SK-MEL-5 (cell line): Measurements from ENCODE around the gene CLCN1. TPM values are rescaled to one million over a fixed set of nuclear protein-coding genes. Genes with fewer than 3 reads are reported as not detected.
"Not testable (repeated sequence)": the region's sequence is repeated elsewhere in the genome, so short reads cannot be mapped to it uniquely, and the experiment has no call there.

ENCODE experiments used
- DNase-seq: peaks from one replicate; pipeline ENCODE4 v3.0.0-alpha.2; 2016; ENCODE audit warnings: low read depth, low spot score
- in situ Hi-C: cut with HindIII; loops from 2 replicates; pipeline ENCODE4 v1.10.0; 2016; ENCODE audit warnings: low sequenced_read_pairs, high pct_unique_total_duplicates, low pct_unique_long_range_greater_than_20kb
- total RNA-seq: library from RNA; depleted of rRNA; stranded (reverse); fragments of >200 nt; shearing (Covaris generic); gene quantifications from 2 replicates; pipeline ENCODE4 v1.2.3, GENCODE V29; 2014

Gene CLCN1
- total RNA-seq, 1 experiment from 2014 or later: not detected

DNA sequence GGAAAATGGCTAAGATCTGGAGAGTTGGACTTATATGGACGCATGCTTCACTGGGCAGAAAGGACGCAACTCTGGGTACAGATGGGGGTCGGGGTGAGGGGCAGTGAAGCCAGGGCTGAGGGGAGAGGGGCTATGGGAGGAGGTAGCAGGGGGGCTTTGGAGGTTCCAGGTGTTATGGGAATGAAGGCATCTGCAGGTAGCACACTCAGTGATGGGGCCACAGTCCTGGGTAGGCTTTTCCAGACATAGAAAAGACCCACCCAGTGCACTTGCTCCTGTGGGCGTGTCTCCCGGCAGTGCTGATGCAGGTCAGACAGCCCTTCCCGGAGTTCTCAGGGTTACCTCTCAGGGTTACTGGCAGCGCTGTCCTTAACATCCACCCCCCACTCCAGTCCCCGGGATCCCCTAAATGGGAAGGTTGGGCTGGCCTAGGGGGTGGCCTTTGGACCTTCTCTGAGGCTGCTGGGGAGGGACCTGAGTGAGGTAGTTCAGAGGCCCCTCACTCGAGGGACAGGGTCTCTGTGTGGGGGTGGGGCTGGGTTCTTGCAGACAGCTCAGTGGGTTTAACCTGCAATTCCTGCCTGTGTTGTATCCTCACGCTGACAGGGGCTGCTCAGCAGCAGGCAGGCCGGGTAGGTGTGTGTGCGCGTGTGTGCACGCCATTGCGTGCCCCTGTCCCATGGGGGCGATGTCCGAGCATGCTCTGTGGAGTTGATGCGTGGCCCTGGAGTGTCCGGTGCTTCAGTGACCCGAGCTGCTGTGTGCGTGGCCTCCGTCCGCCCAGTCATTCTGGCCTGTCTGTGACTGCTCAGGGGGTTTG lies 71.5 kb downstream of the CLCN1 start:
- DNase-seq: no peak
- in situ Hi-C loops: loop anchor here (25.0 kb wide), 1 partner anchor 150 kb away; no protein-coding TSS in a partner anchor

DNA sequence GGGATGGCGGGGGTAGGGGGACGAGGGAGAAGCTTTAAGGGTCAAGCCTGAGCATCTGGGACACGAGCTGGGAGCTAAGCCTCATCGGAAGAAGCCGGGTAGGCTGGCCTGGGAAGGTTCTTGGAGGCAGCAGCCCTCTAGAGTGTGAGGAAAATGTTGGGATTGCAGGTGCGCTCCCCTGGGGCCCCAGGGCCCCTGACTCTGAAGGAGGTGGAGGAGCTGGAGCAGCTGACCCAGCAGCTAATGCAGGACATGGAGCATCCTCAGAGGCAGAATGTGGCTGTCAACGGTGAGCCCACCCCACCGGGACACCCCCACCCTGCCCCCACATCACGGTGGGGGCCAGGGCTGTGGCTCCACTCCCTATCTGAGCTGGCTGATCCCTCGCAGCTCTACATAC lies 72.1 kb downstream of the CLCN1 start:
- DNase-seq: no peak
- in situ Hi-C loops: loop anchor here (25.0 kb wide), 1 partner anchor 151 kb away; no protein-coding TSS in a partner anchor

DNA sequence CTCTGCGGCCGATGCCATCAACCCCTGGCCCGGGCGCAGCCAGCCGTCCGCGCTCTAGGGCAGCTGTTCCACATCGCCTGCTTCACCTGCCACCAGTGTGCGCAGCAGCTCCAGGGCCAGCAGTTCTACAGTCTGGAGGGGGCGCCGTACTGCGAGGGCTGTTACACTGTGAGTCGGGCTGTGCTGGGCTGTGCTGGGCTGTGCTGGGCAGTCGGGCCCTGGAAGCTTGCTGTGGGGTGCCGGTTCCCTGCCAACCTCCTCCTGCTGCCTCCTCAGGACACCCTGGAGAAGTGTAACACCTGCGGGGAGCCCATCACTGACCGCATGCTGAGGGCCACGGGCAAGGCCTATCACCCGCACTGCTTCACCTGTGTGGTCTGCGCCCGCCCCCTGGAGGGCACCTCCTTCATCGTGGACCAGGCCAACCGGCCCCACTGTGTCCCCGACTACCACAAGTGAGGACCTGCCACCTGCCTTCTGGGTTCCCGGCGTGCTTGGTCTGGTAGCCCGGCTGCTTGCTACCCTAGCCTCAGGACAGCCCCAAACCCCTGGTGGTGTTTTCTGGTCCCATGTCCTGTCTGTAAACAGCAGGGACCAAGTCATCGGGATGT lies 72.7 kb downstream of the CLCN1 start:
- in situ Hi-C loops: loop anchor here (25.0 kb wide), 1 partner anchor 151 kb away; no protein-coding TSS in a partner anchor
- DNase-seq: no peak

DNA sequence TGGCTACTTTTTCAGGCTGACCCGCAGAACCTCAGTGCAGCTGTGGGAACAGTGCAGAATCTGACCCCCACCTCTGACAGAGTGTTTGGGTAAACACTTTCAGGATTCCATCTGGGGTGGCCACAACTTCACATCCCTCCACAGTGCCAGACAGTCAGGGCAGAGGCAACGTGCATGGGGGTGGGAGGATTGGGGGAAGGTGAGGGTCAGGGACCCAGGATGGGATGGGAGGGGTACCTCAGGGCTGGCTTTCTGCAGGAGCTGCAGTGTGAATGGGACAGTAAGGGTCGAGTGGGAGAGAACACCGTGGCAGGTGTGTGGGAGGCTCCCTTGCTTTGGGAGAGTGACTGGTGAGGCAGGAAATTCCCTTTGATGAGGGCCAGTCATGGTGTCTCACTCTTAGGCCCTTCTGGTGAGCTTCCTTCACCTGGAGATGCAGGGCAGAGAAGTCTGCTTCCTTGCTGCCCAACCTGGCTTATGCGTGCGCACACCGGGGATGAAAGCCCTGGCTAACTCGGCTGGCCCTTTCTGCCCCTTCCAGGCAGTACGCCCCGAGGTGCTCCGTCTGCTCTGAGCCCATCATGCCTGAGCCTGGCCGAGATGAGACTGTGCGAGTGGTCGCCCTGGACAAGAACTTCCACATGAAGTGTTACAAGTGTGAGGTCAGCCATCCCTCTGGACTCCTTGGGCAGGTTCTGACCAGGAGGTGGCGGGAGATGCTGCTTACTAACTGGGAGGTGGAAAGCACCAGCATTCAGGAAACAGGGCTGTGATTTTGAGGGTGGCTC lies 73.6 kb downstream of the CLCN1 start:
- DNase-seq: no peak
- in situ Hi-C loops: loop anchor here (25.0 kb wide), 1 partner anchor 152 kb away; no protein-coding TSS in a partner anchor

DNA sequence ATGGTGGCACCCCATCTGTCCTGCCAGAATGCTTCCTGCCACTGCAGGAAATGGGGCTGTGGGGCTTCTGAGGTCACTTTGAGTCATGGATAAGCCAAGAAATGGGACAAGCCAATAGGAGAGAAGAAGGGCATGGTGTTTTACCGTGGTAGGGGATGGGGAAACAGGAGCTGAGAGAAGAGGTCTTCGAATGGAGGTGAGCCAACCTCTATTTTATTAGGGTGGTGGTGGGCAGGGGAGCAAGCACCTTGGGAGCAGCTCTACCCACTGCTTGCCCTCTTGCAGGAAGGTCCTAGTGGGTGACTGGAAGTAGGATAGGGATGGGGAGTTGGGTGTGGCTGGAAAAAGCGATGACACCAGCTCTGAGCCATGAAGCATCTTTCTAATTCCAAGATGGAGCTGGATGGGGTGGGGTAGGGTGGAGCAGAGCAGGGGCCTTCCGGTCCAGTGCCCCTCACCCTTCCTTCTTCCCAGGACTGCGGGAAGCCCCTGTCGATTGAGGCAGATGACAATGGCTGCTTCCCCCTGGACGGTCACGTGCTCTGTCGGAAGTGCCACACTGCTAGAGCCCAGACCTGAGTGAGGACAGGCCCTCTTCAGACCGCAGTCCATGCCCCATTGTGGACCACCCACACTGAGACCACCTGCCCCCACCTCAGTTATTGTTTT lies 74.3 kb downstream of the CLCN1 start:
- in situ Hi-C loops: loop anchor here (25.0 kb wide), 1 partner anchor 153 kb away; no protein-coding TSS in a partner anchor
- DNase-seq: no peak

GRCh38 chr7:143390773-143391317 lies 74.9 kb downstream of the CLCN1 start:
- in situ Hi-C loops: loop anchor here (25.0 kb wide), 1 partner anchor 154 kb away; no protein-coding TSS in a partner anchor
- no peak for DNase-seq

GRCh38 chr7:143391462-143392404 lies 75.8 kb downstream of the CLCN1 start:
- DNase-seq: no peak
- in situ Hi-C loops: loop anchor here (25.0 kb wide), 1 partner anchor 154 kb away; no protein-coding TSS in a partner anchor

DNA sequence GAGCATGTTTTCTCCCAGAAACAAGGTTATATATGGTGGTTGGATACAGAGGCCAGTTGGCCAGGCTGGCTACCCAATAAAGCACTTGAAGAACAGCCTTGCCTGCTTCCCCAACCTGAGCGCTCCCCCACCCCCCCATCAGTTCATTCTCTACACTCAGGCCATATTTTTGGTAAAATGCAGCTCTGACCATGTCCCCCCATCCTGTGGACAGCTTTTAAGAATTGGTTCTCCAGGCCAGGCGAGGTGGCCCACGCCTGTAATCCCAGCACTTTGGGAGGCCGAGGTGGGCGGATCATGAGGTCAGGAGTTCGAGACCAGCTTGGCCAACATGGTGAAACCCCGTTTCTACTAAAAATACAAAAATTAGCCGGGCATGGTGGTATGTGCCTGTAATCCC lies 76.5 kb downstream of the CLCN1 start:
- not testable (repeated sequence) for DNase-seq
- in situ Hi-C loops: loop anchor here (25.0 kb wide), 1 partner anchor 155 kb away; no protein-coding TSS in a partner anchor

DNA sequence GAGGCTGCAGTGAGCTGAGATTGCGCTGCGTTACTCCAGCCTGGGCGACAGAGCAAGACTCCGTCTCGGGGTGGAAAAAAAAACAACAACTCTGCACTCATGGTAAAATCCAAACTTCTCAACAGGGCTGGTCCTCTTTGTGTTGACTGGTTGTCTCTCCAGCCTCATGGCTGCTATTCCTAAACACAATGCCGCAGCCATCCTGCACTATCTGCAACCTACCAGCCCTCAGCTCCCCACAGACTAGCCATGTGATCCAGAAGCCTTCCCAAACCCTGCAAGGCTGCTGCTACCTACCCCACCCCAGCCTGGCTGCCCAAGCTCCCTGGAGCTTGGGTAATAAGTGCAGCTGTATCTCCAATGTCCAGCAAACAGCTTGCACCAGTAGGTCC lies 77.0 kb downstream of the CLCN1 start:
- DNase-seq: no peak
- in situ Hi-C loops: loop anchor here (25.0 kb wide), 1 partner anchor 156 kb away; no protein-coding TSS in a partner anchor

- in situ Hi-C loops: loop anchor here (25.0 kb wide), 1 partner anchor 156 kb away; no protein-coding TSS in a partner anchor
- no peak for DNase-seq
Measured at GRCh38 chr7:143393267-143394041, 77.5 kb downstream of the CLCN1 start.

DNA sequence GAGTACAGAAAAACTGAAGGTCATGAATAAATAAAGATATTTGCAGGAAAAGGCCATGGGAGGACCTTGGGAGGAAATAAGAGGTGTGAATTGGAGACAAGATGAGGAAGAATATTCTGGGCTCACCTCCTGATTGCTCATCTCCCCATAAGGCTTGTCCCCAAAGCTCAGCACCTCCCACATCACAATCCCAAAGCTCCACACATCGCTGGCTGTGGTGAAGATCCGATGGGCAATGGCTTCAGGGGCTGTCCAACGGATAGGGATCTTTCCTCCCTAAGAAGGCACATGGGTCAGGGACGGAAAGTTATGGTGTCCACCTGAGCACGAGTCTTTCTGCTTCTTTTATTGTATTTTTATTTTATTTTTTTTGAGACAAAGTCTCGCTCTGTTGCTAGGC lies 78.2 kb downstream of the CLCN1 start:
- DNase-seq: no peak
- in situ Hi-C loops: loop anchor here (25.0 kb wide), 1 partner anchor 157 kb away; no protein-coding TSS in a partner anchor

- in situ Hi-C loops: loop anchor here (25.0 kb wide), 1 partner anchor 157 kb away; no protein-coding TSS in a partner anchor
- no peak for DNase-seq
Measured at GRCh38 chr7:143394777-143395176, 78.9 kb downstream of the CLCN1 start.

GRCh38 chr7:143395187-143396149 lies 79.6 kb downstream of the CLCN1 start:
- no peak for DNase-seq
- in situ Hi-C loops: loop anchor here (25.0 kb wide), 1 partner anchor 158 kb away; no protein-coding TSS in a partner anchor

DNA sequence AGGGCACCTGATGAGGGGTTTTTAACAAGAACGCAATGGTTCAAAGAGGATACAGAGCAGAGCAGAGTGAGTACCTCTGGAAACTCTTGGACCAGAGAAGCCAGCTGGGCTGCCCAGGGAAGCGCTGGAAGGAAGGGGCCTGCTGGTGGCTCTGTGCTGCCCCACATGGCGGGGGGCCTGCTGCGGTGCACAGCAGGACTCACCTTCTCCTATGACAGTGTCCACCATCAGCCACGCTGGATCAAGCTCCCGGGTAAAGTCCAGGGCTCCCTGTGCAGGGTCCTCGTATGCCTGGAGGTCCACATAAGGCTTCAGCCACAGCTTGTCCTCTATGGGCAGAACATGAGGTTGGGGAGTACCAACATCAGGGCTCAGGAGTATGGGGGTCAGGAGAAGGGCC lies 80.3 kb downstream of the CLCN1 start:
- DNase-seq: no peak
- in situ Hi-C loops: loop anchor here (25.0 kb wide), 1 partner anchor 159 kb away; no protein-coding TSS in a partner anchor
